ENCODE results near the gene PLEKHJ1. TPM values are rescaled to one million over a fixed set of nuclear protein-coding genes. Genes with fewer than 3 reads are reported as not detected.

PLEKHJ1 gene
- total RNA-seq, 4 donors from 2014 or later, result 21.0 to 78.2 (median 47.3) TPM

DNA sequence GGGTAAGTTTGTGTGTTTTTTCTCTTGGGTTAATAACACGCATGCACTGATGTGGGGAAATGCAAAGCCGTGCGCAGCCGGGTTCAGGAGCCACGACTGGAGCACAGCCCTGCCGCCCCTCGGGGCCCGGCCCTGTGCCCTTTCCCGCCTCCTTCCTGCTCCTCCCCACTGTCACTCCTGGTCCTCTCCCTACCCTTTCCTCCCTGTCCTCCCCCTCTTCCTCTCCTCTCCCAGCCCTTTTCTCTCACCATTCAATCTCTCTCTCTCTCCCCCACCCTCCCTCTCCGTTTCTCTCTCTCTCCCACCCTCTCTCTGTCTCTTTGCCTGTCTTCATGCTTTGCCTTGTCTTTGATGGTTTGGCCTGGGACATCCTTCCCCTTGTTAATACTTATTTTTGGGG is 27.2 kb downstream of the PLEKHJ1 start:
- TF ChIP-seq, protein P1, sequence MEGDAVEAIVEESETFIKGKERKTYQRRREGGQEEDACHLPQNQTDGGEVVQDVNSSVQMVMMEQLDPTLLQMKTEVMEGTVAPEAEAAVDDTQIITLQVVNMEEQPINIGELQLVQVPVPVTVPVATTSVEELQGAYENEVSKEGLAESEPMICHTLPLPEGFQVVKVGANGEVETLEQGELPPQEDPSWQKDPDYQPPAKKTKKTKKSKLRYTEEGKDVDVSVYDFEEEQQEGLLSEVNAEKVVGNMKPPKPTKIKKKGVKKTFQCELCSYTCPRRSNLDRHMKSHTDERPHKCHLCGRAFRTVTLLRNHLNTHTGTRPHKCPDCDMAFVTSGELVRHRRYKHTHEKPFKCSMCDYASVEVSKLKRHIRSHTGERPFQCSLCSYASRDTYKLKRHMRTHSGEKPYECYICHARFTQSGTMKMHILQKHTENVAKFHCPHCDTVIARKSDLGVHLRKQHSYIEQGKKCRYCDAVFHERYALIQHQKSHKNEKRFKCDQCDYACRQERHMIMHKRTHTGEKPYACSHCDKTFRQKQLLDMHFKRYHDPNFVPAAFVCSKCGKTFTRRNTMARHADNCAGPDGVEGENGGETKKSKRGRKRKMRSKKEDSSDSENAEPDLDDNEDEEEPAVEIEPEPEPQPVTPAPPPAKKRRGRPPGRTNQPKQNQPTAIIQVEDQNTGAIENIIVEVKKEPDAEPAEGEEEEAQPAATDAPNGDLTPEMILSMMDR (IDR thresholded peaks at IDR 0.05; ENCODE audit: low read depth), result no peak

DNA sequence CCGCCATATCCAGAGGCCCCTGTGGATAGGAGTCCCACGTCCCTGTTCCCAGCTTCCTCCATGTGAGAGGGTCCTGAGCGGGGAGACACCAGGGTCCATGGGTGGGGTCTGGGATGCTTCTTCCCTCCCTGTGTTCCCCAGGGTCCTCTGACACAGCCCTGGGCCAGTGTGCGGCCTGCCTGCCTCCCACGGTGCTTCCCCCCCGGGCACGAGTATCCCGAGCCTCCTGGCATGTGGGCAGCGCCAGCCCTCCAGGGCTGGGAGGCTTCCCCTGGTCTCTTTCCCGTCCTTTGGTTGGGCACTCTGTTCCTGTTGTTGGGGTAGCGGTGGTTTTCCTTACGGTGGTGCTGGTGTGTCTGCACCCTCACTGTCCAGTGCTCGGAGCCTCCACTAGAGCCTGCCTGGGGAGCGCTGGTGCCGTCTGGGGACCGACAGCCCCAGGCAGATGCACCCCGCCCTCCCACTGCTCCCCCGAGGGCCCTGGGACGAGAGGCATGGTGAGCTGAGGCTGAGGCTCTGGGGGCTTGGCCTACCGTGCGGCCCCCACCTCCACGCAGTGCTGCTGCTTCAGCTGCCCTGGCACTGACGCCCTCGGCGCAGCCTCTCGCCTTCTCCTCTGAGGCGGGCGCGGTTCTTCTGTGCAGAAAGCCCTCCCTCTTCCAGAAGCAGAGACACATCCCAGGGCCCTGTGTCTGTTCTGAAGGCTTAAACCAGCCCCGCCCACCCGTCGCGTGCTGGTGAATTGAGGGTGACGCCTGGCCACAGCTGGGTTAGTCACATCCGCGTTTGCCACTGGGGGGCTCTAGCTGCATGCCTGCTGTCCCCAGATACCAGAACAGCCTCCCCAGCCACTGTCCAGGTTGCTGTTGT is 27.9 kb downstream of the PLEKHJ1 start:
- TF ChIP-seq, protein P1 (IDR thresholded peaks at IDR 0.05; ENCODE audit: low read depth), result no peak

DNA sequence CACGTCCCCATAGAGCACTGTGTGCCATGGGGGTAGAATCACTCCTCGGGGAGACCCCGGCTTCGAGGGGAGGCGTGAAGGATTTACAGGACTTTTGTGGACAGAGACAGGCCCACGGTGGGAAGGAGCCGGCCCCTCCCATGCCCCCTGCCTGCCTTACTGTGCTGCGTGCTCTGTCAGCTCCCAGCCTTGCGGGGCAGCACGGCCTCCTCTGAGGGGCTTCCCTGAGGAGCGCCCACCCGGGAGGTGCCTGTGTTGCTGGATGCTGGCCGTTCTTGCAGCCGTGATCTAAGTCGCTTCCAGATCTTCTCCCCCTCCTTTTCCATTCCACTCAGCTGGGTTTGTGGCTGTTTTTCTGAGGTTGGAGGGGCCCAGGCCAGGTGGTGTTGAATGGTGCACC is 29.1 kb downstream of the PLEKHJ1 start:
- TF ChIP-seq, protein P1 (IDR thresholded peaks at IDR 0.05; ENCODE audit: low read depth), result no peak

DNA sequence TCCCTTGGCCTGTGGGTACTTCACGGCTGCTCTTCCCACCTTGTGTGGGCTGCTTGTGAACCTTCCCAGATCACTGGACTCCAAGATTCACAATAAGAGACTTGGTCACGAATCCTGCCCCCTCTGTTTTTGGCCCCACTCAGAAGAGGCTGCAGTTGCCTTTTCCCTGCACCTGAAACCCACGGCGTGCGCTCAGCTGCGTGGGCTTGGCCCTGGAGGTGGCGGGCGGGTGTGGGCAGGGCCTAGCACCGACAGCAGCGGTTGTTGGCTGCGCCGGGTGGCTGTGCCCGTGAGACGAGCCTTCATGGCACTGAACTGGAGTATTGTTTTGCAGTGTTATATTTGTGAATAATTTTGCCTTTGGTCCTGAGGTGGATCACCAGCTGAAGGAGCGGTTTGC is 33.8 kb downstream of the PLEKHJ1 start:
- TF ChIP-seq, protein P1 (IDR thresholded peaks at IDR 0.05; ENCODE audit: low read depth), result no peak

DNA sequence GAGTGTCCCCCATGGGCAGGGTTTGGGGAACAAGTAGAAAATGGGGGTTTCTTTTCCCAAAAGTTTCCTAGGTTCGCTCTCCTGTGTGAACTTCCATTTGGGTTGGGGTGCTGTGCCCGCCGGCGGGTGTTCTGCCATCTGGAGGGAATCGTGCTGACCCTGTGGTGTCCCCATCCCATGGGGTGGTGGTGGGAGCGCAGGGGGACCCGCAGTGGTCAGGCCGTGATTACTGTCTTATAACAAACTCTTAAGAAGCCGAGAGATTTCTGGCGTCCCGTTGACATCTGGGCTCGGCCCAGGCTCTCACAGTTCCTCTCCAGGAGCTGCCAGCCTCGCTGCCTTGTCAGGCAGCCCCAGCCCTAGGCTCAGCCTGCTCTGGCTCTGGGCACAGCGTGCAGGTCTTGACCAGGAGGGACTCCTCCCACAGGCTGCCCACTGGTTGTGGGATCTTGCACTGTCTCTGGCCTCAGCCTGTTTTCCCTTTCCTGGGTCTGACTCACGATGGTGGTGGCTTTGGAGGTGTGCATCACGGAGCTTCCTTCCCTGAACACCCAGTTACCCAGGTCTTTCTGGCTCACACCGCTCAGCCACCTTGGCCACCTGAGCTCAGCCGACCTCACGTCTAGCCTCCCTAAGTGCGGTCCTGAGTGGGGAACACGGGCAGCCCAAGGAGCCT is 34.5 kb downstream of the PLEKHJ1 start:
- TF ChIP-seq, protein P1 (IDR thresholded peaks at IDR 0.05; ENCODE audit: low read depth), result no peak

DNA sequence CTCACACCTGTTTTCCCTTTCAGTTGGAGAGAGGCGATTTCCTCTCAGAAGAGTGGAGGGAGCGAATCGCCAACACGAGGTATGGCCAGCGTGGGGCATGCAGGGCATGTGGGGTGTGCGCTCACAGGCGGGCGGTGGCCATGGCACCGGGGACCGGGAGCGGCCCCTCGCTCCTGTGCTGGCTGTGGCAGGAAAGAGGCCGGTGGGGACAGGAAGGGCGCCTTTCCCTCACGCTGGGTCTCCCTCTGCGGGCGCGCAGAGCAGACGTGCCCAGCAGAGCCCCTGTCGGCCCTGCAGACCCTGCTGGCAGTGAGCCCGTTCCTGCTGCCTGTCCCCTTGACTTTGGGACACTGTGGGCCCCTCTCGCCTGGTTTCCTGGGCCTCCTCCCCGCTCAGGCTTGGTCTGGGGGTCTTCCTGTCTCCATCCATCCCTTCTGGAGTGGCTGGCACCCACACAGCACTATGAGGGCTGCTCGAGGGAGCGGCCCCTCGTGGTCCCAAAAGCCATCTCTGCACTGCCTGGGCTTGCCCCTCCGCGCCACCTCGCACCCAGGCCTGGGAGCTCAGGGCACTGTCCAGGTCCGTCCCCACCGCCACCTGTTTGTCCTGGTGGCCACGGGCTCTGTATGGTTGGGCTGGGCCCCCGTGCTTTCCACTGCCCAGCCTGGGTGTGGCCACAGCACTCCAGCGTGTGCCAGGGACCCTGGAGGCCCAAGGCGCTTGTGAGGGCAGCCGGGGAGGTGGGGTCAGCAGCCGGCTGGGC is 36.1 kb downstream of the PLEKHJ1 start:
- TF ChIP-seq, protein P1 (IDR thresholded peaks at IDR 0.05; ENCODE audit: low read depth), result no peak

DNA sequence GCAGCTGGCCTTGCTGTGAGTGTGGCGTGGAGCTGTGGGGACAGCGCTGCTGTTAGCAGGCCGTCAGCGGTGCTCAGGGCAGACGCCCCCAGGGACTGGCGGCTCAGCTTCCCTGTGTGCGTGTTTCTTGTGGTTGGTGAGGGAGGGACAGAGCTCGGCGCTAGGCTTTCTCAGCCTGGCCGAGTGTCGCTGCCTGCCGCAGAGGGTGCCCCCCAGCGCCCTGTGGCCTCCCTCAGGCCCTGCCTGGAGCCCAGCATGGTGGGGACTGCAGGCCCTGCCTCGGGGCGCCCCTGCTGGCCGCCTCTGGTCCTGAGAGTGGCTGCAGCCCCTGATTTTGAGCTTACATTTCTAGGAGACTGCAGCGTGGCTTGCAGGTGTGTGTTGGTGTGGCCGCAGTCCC is 36.9 kb downstream of the PLEKHJ1 start:
- TF ChIP-seq, protein P1 (IDR thresholded peaks at IDR 0.05; ENCODE audit: low read depth), result no peak
